IMR-90 (cell line): ENCODE data around the gene IGF1. TPM values are rescaled to one million over a fixed set of nuclear protein-coding genes. Genes with fewer than 3 reads are reported as not detected.

Experiments used
- ATAC-seq: fragments of 200-7000 bp; cut with Tn5 transposase; 2 replicates; pipeline ENCODE4 v1.9.1; 2020; ENCODE audit warnings: low read depth, mild to moderate bottlenecking, moderate library complexity
- BruUV-seq: library from RNA; stranded (reverse); fragments of 400-500 nt; replicated peaks from 2 replicates; lab custom pipeline; 2021; lab: Mats Ljungman, UMichigan
- CTCF ChIA-PET: fragments of 300-600 bp; formaldehyde crosslinking; extraction: SDS; loops from one replicate; lab custom pipeline; 2021; ENCODE audit warnings: antibody characterized with exemption; lab: Yijun Ruan, JAX
- POLR2A ChIA-PET: fragments of 300-600 bp; sonication (Branson Sonifier 250); formaldehyde crosslinking; loops from one replicate; lab custom pipeline; 2022; ENCODE audit warnings: antibody characterized with exemption; ENCODE audit not compliant: unreplicated experiment; lab: Charles Lee
- DNase-seq: peaks from one replicate; pipeline ENCODE4 v3.0.0; 2013
- H2AFZ ChIP-seq: replicated peaks from 2 replicates; pipeline ENCODE3; 2013; ENCODE audit warnings: low read length, mild to moderate bottlenecking; ENCODE audit not compliant: poor library complexity
- H2AK5ac ChIP-seq: 2 replicates; pipeline ENCODE4 v1.6.1; 2013; ENCODE audit warnings: low read depth, low read length, inconsistent platforms
- H2AK9ac ChIP-seq: replicated peaks from 2 replicates; pipeline ENCODE3; 2013; ENCODE audit warnings: mild to moderate bottlenecking, low read depth, low read length, moderate library complexity; ENCODE audit not compliant: poor library complexity
- H2BK120ac ChIP-seq: 2 replicates; pipeline ENCODE4 v1.6.1; 2013; ENCODE audit warnings: low read depth, low read length, inconsistent platforms
- H2BK15ac ChIP-seq: 3 replicates; pipeline ENCODE4 v1.6.1; 2013; ENCODE audit warnings: low read depth, low read length, inconsistent platforms
- H2BK20ac ChIP-seq: 2 replicates; pipeline ENCODE4 v1.6.1; 2013; ENCODE audit warnings: low read depth, mild to moderate bottlenecking, inconsistent platforms, low read length, moderate library complexity
- H2BK5ac ChIP-seq: 2 replicates; pipeline ENCODE4 v1.6.1; 2013; ENCODE audit warnings: mild to moderate bottlenecking, low read depth, low read length, inconsistent platforms; ENCODE audit not compliant: poor library complexity, severe bottlenecking
- H3K14ac ChIP-seq: replicated peaks from 2 replicates; pipeline ENCODE4 v1.6.1; 2013; ENCODE audit warnings: low read depth, low read length, inconsistent platforms
- H3K18ac ChIP-seq: 2 replicates; pipeline ENCODE4 v1.6.1; 2013; ENCODE audit warnings: low read depth, low read length, control low read depth
- H3K23ac ChIP-seq: 2 replicates; pipeline ENCODE4 v1.6.1; 2013; ENCODE audit warnings: low read depth, low read length, inconsistent platforms
- H3K27ac ChIP-seq: 2 replicates; pipeline ENCODE4 v1.5.1; 2013; ENCODE audit warnings: mild to moderate bottlenecking, control low read depth, low read length; ENCODE audit not compliant: insufficient read depth
- H3K27me3 ChIP-seq: 2 replicates; pipeline ENCODE4 v1.6.1; 2013; ENCODE audit warnings: low read length; ENCODE audit not compliant: control insufficient read depth, insufficient read depth
- H3K36me3 ChIP-seq: 2 replicates; pipeline ENCODE4 v1.6.1; 2013; ENCODE audit warnings: low read length, mixed read lengths; ENCODE audit not compliant: control insufficient read depth, insufficient read depth
- H3K4ac ChIP-seq: 2 replicates; pipeline ENCODE4 v1.6.1; 2013; ENCODE audit warnings: low read depth, low read length, inconsistent platforms
- H3K4me1 ChIP-seq: 2 replicates; pipeline ENCODE4 v1.6.1; 2013; ENCODE audit warnings: low read length, mixed read lengths; ENCODE audit not compliant: control insufficient read depth, insufficient read depth
- H3K4me2 ChIP-seq: 2 replicates; pipeline ENCODE4 v1.6.1; 2013; ENCODE audit warnings: low read depth, mild to moderate bottlenecking, control low read depth, low read length, moderate library complexity
- H3K4me3 ChIP-seq: 2 replicates; pipeline ENCODE4 v1.5.1; 2013; ENCODE audit warnings: low read depth, mild to moderate bottlenecking, control low read depth, low read length, moderate library complexity; ENCODE audit not compliant: insufficient read depth
- H3K56ac ChIP-seq: 2 replicates; pipeline ENCODE4 v1.6.1; 2013; ENCODE audit warnings: low read length, inconsistent platforms; ENCODE audit not compliant: insufficient read depth; ENCODE audit errors: extremely low read depth
- H3K79me1 ChIP-seq, 2 experiments: 2 replicates each; pipeline ENCODE4 v1.6.1; 2013; ENCODE audit warnings: low read length in 2 of 2, inconsistent platforms in 1 of 2, low read depth in 1 of 2
- H3K9ac ChIP-seq: 2 replicates; pipeline ENCODE4 v1.6.1; 2013; ENCODE audit warnings: low read depth, low read length, control low read depth
- H3K9me1 ChIP-seq: 2 replicates; pipeline ENCODE4 v1.6.1; 2013; ENCODE audit warnings: low read length, inconsistent platforms; ENCODE audit not compliant: insufficient read depth
- H3K9me3 ChIP-seq: 2 replicates; pipeline ENCODE4 v1.6.1; 2013; ENCODE audit warnings: low read length; ENCODE audit not compliant: control insufficient read depth, insufficient read depth
- H4K20me1 ChIP-seq: 2 replicates; pipeline ENCODE4 v1.6.1; 2013; ENCODE audit warnings: low read length, inconsistent platforms; ENCODE audit not compliant: insufficient read depth
- H4K5ac ChIP-seq: 2 replicates; pipeline ENCODE4 v1.6.1; 2013; ENCODE audit warnings: mild to moderate bottlenecking, low read depth, low read length, control low read depth
- H4K8ac ChIP-seq, 2 experiments: 2 replicates each; pipeline ENCODE4 v1.6.1; 2013; ENCODE audit warnings: low read depth in 2 of 2, low read length in 2 of 2, control low read depth in 1 of 2, inconsistent platforms in 1 of 2
- H4K91ac ChIP-seq: 2 replicates; pipeline ENCODE4 v1.6.1; 2013; ENCODE audit warnings: low read depth, low read length, inconsistent platforms; ENCODE audit not compliant: insufficient read depth
- CEBPB ChIP-seq: IDR thresholded peaks from 2 replicates; pipeline ENCODE4 v1.6.1; 2012; ENCODE audit warnings: low read depth, low read length, improper control_type of control experiment
- CHD1 ChIP-seq: IDR thresholded peaks from 2 replicates; pipeline ENCODE4 v1.6.1; 2012; ENCODE audit warnings: low read depth, low read length, improper control_type of control experiment
- CTCF ChIP-seq: conservative IDR thresholded peaks from 2 replicates; pipeline ENCODE4 v1.5.1; 2012; ENCODE audit warnings: mild to moderate bottlenecking, low read depth, low read length, improper control_type of control experiment
- MAFK ChIP-seq: IDR thresholded peaks from 2 replicates; pipeline ENCODE4 v1.6.1; 2012; ENCODE audit warnings: low read depth, low read length, improper control_type of control experiment
- MXI1 ChIP-seq: IDR thresholded peaks from 2 replicates; pipeline ENCODE4 v1.6.1; 2012; ENCODE audit warnings: low read depth, mild to moderate bottlenecking, low read length, moderate library complexity, borderline replicate concordance
- NFE2L2 ChIP-seq: fragments of 150-350 bp; IDR thresholded peaks from 2 replicates; pipeline ENCODE4 v1.6.1; 2016; ENCODE audit warnings: low read depth, mild to moderate bottlenecking, low read length
- POLR2A ChIP-seq: IDR thresholded peaks from 2 replicates; pipeline ENCODE4 v1.6.1; 2012; ENCODE audit warnings: mild to moderate bottlenecking, low read depth, low read length
- RAD21 ChIP-seq: IDR thresholded peaks from 2 replicates; pipeline ENCODE4 v1.6.1; 2012; ENCODE audit warnings: low read length, improper control_type of control experiment
- RFX5 ChIP-seq: IDR thresholded peaks from 2 replicates; pipeline ENCODE4 v1.8.0; 2012; ENCODE audit warnings: low read depth, mild to moderate bottlenecking, low read length, moderate library complexity
- USF2 ChIP-seq: fragments of 150-350 bp; IDR thresholded peaks from 2 replicates; pipeline ENCODE4 v1.6.1; 2017; ENCODE audit warnings: mild to moderate bottlenecking, antibody characterized with exemption, low read length, low read depth
- WGBS, 2 experiments: methylation state at CpG; one replicate each; pipeline versions ENCODE4 v1.1.5 to v1.1.7; 2013; ENCODE audit warnings: missing lambda C conversion rate in 2 of 2; ENCODE audit not compliant: insufficient read length in 1 of 2; ENCODE audit errors: extremely low coverage in 2 of 2; 5-methylcytosine and 5-hydroxymethylcytosine counted together
- dilution Hi-C: fragments of 300-500 bp; cut with HindIII; formaldehyde crosslinking; loops from one replicate; pipeline ENCODE4 v1.14.3; 2018; ENCODE audit warnings: low sequenced_read_pairs; ENCODE audit not compliant: unreplicated experiment
- in situ Hi-C: fragments of 300-500 bp; cut with MboI; formaldehyde crosslinking; loops from 3 replicates; pipeline ENCODE4 v1.14.3; 2019; ENCODE audit warnings: low sequenced_read_pairs, inconsistent platforms, mixed read lengths
- intact Hi-C: fragments of 100-400 bp; cut with micrococcal nuclease; formaldehyde crosslinking; loops from 2 replicates; pipeline ENCODE4 v1.10.0; 2022
- polyA plus RNA-seq, 3 experiments: library from polyadenylated mRNA; depleted of rRNA; stranded (reverse); fragments of >200 nt; gene quantifications; 2 replicates each; pipeline ENCODE4 v1.2.3, GENCODE V29; 2012; ENCODE audit warnings: low replicate concordance in 1 of 3
- total RNA-seq: library from RNA; depleted of rRNA; stranded (reverse); fragments of >200 nt; gene quantifications from 2 replicates; pipeline ENCODE4 v1.2.3, GENCODE V29; 2012

Gene IGF1
- total and polyA plus RNA-seq, 2 of the 4 experiments (the other 2 are of a cell fraction), result under 0.01 to 0.12 TPM

DNA sequence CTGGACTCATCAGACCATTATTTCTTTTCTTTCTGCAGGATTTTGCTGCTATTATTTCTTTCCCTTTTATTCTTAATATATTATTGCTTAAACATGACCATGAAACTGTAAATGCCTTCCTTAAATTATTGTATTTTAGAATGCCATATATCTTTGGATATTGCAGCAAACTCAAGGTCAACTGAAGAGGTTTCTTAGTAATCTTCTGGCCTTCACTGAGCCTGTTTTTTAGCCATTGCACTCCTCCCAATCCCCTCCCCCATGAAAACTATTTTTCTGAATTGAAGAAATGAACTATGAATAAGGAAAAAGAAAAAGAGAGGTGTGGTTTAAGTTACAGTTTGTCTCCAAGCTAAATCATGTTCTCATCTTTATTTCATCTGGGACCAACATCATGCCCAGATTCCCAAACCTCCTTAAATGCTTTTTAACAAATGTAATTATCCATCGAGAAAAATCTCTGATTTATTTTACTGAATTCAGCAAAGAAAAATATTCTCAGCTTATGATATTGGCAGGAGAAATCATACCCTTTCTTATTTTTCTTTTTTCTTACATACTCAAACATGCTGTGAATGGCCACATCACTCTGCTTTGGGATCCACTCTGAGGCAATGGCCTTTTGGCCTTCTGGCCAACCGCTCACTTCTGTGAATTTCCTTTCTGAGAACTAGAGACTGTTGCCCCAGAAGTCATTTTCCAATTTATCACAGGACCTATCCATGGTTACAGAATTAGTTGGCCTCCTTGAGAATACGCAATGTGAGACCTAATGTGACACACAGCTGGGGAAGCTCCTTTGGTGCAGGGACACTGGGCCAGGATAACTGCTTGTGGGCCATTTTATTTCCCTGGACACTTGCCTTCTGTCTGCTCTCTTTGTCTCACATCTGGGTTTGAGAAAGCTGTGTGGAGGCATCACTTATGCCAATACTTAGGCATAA is 50.9 kb downstream of the IGF1 start:
- Histone ChIP-seq H3K9me1 (peaks cover 14% of the 10 kb centered on the region), H3K23ac (no peak overlapping the region), H2BK120ac (peak overlapping the region; percentile 1; the same call in 1 of the 2 replicates), H3K27me3 (no peaks in the 10 kb centered on the region), H3K56ac (no peak overlapping the region), H3K27ac (no peak overlapping the region), H3K36me3 (no peaks in the 10 kb centered on the region), H2BK15ac (no peak overlapping the region; the same call in 2 of the 3 replicates), H2AK5ac (0 out of 2 replicates have a peak overlapping the region, but pooled peaks have one; percentile 4), H3K79me1 (no peaks in the 10 kb centered on the region), H4K5ac (no peak overlapping the region), H2AK9ac (no peak overlapping the region), H3K4me2 (no peak overlapping the region), H3K4me3 (no peak overlapping the region), H4K91ac (peak overlapping the region; percentile 0; the same call in 1 of the 2 replicates), H3K9ac (no peak overlapping the region), H2BK20ac (no peak overlapping the region), H3K14ac (no peak overlapping the region), H4K20me1 (no peaks in the 10 kb centered on the region), H3K18ac (0 out of 2 replicates have a peak overlapping the region, but pooled peaks have one; percentile 29), H3K9me3 (no peaks in the 10 kb centered on the region), H3K4ac (peak overlapping the region; percentile 42; the same call in 1 of the 2 replicates), H2AFZ (no peak overlapping the region), H2BK5ac (no peak overlapping the region), H3K4me1 (peaks cover 19% of the 10 kb centered on the region), H4K8ac (no peak overlapping the region)
- POLR2A ChIA-PET, result no interaction called here
- WGBS, 2 experiments, result 100% methylated on average over 1 of the region's 3 CpGs; no CpG with 5 or more reads in 1 of the 2 experiments
- intact Hi-C loops, result no loop called here
- dilution Hi-C loops, result no loop called here
- TF ChIP-seq CHD1, result no peak
- no peak for TF ChIP-seq MXI1
- TF ChIP-seq CTCF, result no peak
- TF ChIP-seq RFX5, result no peak
- TF ChIP-seq CEBPB, result no peak
- no peak for TF ChIP-seq POLR2A
- TF ChIP-seq USF2, result no peak
- no peak for TF ChIP-seq NFE2L2
- no peak for TF ChIP-seq MAFK
- TF ChIP-seq RAD21, result no peak
- CTCF ChIA-PET, result no interaction called here
- DNase-seq (no peak), ATAC-seq (no peak)
- BruUV-seq, result no TSS peak
- in situ Hi-C loops, result no loop called here
